ENCODE data around the gene GPR146.
A peak's percentile ranks its signal among the peaks of the same experiment; 100 is the strongest.
"Not testable (repeated sequence)": the region's sequence is repeated elsewhere in the genome, so short reads cannot be mapped to it uniquely, and the experiment has no call there.

Gene GPR146

DNA sequence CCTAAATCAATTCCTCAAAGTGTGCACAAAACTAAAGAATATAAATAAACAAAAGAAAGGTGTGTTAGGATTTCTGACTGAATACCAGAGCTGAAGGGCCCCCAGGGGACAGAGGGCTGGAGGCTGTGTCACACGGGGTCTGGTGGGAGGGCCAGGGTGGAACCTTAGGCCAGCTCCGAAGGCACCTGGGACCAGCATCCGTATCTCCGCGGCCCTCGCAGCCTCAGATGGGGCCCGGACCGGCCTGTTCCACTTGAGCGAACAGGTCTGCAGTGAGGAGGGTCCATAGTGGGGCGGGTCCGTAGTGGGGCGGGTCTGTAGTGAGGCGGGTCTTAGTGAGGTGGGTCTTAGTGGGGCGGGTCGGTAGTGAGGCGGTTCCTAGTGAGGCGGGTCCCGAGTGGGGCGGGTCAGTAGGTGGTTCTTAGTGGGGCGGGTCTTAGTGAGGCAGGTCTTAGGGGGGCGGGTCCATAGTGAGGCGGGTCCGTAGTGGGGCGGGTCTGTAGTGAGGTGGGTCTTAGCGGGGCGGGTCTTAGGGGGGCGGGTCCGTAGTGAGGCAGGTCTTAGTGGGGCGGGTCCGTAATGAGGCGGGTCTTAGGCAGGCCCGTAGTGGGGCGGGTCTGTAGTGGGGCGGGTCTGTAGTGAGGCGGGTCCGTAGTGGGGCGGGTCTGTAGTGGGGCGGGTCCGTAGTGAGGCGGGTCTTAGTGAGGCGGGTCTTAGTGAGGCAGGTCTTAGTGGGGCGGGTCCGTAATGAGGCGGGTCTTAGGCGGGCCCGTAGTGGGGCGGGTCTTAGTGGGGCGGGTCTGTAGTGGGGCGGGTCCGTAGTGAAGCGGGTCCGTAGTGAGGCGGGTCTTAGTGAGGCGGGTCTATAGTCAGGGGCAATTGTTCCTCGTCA, 15.1 kb downstream of the GPR146 start:
- DNase-seq = no peak

DNA sequence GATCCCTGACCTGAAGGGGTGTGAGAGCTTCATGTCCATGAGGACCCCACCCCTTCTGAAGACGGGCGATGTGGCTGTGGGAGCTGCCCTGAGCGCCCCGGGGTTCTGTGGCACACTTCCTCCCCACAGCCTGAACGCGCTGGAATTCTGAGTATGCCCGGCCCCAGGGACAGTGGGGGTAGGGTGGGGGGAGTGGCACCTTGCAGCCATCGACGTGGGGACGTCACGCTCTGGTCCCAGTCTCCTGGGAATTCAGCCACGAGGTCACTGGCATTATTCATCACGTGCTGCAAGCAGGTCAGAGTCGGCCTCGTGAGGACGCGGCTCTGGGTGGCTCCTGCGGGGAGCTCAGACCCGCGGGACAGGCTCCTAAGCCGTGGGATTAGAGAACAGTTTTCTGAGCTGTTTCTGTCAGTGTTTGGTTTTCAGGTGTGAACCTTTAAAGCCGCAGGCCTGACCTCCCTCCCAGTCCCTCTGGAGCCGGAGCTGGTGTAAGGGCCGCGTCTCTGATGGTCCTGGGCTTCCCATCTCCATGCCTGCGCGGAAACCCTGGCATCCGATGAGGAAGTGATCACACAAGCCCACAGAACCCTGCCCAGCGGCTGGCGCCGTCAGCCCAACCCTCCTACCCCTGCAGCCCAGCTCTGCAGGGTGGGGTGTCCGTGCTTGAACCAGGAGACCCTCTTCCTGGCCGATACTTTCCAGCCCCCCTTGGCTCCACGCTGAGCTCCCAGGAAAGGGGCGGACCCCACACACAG, 16.1 kb downstream of the GPR146 start:
- no peak for DNase-seq

DNA sequence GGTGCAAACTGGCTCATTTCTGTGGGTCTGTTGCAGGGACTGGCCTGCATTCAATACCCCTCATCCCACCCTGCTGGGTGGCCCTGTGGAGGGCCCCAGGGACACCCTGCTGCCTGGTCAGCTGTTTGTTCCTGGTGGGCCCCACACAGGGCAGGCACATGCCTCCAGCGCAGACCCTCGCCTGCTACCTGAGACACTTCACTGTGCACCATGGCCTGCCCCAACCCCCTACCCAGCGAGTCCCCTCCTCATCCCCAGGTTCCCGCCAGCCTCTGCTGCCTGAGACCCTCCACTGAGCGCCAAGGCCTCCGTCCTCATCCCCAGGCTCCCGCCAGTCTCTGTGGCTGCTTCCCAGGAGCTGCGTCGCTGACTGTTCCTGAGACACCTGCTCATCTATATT, 16.8 kb downstream of the GPR146 start:
- DNase-seq = no peak

DNA sequence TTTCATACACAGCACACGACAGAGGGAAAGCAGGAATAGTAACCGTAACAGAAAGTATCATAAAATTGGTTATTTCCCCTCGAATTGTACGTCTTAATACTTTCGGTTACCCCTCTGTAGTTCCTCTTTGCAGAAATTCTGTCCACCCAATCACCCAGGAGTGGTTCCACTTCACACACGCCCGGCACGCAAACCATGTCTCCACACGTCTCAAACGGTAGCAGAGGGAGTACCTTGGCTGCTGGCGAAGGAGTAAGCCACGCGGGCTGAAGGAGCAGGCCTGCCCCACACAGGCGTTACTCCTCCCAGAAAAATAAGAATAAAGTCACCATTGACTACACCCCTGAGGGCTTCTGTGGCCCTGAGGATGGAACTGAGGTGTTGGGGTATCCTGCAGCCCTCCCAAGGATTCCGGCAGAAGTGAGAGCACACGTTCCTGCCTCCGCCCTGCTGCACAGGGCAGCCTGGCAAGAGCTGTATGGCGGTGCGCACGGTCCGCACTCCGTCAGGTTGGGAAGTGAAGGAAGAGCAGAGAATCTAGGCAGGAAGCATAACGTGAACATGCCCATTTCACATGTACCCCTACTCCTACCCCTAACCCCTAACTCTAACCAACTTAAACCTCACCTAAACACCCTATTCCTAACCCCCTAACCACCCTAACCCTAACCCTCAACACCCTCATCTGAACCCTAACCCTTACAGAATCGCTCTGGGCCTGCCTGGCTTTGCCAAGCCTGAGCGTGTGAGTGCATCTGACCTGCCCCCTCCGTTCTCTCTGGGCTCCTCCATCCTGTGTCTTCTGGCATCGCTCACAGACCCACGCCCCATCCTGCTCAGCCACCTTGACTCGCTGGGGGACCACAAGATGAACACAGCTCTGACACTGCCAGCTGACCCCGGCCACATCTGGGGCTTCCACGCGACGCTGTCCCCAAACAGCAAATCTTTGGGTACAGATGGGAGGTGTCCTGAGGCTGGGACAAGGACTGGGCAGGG, 18.2 kb downstream of the GPR146 start:
- no peak for DNase-seq

DNA sequence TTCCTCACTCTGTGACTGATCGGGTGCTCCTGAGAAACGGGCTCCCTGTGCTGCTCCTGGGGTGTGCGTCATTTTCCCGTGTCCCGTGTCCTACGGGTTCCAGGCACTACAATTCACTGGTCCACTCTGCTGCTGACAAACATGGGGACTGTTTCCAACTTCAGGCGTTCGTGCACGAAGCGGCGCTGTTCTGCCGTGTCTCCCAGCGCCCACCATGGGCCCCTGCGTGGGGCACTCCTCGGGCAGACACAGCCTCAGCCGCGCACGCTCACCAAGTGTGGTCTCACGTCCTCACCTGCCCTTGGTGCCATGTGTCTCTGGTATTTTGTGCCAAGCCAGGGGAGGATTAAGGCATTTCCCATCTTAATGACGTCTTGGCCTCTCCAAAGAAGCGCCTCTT, 19.0 kb downstream of the GPR146 start:
- DNase-seq = no peak

DNA sequence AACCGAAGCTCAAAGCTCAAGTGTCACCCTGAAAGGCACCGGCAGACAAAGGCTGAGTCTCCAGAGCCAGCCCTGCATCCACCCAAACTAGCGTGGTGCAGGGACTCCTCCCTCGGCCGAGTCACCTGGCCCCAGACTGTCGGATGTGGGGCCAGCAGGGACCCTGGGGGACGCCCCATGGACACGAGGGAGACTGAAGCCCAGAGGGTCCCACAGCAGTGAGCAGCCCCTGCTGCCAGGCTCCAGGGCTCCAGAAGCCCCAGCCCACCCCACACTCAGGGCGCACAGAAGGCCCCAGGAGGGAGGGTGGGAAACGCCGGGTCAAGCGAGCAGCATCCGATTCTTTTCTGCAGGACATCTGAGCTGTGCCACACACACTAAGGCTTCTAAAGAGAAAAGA, 20.2 kb downstream of the GPR146 start:
- DNase-seq = no peak

DNA sequence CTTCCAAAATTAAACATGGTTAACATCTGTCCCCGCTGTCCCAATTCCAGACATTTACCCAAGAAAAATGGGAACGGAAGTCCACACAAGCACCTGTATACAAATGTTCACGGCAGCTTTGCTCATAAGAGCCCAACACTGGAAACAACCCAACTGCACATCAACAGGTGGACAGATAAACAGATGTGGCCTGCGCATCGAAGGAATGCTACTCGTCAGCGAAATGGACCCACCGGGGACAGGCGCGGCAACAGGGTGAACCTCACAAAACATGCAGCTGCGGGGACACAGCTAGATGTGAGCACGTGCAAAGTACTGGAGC, 20.9 kb downstream of the GPR146 start:
- no peak for DNase-seq

DNA sequence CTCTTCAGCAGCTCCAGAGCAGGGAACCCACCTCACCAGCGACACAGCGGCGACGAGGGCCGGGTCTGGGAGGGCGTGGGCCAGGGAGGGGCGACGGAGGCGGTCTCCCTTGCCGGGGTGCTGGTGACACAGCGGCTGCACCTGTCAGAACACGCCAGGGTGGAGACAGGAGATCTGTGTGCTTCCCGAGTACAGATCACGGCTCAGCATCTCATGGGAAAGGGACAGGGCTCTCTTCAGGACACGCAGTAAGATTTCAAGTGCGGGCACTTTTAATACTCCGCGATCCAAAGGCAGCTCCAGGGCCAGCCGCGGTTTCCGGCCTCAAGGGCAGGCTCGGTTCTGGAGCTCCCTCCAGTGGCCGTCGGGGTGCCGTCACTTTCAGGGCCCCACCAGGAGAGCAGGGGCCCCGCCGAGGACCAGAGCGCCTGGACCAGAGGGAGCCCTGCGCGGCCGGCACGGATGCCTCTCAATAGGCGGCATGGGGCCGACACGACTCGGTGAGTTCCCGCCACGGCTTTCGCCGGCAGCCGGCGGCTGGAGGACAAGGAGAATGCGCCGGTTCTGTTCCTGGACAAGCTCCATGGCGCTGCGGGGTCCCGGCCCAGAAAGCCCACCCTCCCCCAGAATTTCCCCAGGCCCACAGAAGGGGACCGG, 21.4 kb downstream of the GPR146 start:
- peak; percentile 76 for DNase-seq

DNA sequence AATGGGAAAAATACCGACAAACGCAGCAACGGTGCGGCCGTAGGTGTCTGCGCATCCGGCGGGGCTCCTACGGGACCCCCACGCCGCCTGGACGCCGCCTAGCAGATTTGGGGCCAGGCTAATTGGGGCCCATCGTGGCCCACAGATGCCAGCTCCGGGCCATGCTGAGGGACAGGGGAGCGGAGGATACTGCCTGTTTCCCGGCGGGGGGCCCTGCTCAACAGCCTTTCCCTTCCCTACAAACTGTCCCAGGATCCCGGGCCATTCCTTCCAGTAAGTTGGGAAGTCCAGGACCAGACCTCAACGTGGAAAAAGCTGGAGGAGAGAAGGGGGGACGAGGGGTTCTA, 21.9 kb downstream of the GPR146 start:
- no peak for DNase-seq

DNA sequence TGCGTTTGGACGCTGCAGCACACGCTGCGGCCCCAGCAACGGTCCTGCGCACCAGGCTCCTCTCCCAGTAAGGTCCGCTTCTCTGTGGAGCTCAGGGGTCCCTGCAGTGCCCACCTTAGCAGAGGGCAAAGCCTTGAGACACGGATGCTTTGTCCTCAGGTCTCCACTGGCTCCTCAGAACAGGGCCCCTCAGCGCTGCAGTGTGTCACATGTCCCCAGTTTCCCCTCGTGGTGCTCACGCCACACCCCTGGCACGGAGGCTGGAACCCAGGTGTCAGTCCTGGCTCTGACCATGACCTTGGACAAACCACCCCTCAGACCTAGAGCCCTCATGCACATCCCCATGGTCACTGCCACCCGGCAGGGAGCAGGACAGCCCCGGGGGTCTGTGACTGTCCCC, 23.7 kb downstream of the GPR146 start:
- no peak for DNase-seq

DNA sequence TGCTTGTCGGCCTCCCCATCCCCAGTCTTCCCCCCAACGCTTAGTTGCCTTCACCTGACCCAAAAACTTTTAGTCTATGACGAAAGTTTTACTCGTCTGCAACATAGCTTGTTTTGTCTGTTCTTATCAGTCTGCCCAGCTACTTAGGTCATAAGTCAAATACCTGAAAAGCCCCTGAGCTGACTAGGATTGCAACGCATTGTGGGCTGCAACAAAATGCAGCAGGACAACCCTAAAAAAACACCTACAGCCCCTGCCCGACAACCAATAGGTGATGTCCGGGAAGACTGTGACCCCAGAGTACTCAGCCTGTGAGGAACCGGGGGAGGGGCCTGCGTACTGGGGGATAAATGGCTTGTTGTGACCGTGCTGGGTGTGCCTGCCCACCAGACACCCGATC, 24.3 kb downstream of the GPR146 start:
- no peak for DNase-seq

DNA sequence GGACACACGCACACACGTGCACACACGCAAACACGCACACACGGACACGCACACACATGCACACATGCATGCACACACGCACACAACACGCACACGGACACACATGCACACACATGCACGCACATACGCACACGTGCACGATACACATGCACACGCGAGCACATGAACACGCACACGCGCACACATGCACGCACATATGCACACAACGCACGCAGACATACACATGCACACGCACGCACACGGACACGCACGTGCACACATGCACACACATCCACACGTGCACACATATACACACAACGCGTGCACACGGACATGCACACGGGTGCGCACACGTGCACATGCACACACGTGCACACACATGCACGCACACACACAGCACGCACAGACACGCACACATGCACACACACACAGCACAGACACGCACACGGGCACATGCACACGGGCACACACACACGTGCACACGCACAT, 26.2 kb downstream of the GPR146 start:
- DNase-seq = no peak

DNA sequence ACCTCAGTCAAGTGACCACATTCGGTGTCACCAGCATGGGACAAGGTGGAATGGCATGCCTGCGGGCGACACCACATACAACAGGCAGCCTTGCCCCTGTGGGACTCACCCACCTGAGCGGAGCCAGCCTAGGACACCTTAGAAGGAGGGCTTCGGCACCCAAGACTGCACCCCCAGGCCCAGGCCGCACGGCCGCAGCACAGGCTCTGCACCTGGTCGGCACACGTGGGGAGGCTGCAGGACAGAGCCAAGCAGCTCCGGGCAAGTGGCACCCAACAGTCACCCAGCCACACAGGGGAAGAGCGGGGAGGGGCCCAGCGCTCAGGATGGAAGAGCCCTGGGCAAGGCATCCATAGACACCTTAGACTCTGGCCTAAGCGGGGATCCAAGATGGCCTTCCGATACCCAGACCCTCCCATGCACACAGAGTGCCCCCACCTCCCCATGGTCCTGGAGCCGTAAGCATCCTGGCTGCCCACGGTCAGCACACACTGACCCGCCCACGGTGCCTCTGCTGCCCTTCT, 27.4 kb downstream of the GPR146 start:
- no peak for DNase-seq

DNA sequence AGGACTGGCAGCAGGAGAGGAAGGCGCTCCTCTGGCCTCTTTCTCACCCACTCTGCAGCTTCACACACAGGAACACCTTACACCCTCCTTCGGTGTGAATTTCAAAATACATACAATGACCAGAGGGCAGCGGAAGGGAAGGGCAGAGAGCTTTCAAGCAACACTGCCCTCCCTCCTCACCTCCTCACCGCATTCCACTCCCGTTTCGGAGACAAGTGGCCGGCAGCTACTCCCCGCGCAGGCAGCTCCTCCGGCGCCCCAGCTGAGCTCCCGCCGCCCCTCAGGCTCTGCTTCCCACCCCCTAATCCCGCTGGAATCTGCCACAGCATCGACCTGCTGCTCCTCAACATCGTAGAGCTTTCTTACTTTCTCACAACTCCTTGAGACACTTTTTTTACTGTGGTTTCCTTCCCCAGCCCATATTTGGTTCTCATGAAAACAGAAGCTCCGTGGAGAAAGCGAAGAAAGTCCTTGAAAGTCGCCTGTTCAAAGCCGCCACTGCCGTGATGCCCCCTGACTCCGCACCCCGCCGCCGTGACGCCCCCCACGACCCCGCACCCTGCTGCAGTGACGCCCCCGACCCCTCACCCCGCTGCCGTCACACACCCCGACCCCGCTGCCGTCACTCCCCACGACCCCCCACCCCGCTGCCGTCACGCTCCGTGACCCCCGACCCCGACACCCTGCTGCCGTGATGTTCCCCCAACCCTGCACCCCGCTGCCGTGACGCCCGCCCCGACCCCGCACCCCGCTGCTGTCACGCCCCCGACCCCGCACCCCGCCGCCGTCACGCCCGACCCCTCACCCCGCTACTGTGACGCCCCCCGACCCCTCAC, 29.0 kb downstream of the GPR146 start:
- DNase-seq = no peak

DNA sequence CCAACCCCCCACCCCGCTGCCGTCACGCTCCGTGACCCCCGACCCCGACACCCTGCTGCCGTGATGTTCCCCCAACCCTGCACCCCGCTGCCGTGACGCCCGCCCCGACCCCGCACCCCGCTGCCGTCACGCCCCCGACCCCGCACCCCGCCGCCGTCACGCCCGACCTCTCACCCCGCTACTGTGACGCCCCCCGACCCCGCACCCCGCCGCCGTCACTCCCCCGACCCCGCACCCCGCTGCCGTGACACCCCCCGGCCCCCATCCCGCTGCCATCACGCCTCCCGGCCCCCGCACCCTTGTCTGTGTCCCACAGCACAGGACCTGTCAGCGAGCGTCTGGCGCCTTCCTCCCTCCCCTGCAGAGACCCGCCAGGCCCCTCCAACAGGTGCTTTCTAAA, 29.7 kb downstream of the GPR146 start:
- DNase-seq = not testable (repeated sequence)

DNA sequence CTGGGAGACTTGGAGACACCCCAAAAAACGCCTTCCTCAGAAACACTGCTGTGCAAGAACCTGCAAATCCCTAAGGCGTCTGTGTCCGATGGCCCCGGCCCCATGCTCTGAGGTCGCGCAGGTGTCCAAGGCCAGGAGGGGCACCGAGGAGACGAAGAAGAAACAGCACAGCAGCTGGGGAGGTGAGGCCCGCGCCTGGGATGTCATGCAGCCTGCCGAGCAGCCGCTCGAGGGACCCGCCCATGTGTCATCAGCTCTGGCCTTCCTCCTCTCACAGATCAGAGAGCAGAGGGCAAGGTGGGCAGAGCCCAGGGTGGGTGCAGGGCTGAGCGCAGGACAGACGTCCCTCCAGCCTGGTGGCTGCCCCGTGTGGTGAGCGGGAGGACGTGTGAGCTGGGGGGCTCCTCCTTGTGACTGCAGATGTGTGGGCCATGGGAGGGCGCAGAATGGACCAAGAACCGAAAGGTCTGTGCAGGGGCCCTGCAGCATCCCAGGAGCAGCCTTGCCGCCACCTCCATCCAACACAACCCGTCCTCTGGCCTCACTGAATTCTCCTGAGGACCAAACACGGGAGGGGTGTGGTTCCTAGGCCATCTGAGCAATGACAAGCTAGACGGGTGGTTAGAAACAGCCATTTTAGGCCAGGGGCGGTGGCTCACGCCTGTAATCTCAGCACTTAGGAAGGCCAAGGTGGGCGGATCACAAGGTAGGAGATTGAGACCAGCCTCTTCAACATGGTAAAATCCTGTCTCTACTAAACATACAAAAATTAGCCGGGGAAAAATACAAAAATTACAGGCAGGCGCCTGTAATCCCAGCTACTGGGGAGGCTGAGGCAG, 30.5 kb downstream of the GPR146 start:
- no peak for DNase-seq

DNA sequence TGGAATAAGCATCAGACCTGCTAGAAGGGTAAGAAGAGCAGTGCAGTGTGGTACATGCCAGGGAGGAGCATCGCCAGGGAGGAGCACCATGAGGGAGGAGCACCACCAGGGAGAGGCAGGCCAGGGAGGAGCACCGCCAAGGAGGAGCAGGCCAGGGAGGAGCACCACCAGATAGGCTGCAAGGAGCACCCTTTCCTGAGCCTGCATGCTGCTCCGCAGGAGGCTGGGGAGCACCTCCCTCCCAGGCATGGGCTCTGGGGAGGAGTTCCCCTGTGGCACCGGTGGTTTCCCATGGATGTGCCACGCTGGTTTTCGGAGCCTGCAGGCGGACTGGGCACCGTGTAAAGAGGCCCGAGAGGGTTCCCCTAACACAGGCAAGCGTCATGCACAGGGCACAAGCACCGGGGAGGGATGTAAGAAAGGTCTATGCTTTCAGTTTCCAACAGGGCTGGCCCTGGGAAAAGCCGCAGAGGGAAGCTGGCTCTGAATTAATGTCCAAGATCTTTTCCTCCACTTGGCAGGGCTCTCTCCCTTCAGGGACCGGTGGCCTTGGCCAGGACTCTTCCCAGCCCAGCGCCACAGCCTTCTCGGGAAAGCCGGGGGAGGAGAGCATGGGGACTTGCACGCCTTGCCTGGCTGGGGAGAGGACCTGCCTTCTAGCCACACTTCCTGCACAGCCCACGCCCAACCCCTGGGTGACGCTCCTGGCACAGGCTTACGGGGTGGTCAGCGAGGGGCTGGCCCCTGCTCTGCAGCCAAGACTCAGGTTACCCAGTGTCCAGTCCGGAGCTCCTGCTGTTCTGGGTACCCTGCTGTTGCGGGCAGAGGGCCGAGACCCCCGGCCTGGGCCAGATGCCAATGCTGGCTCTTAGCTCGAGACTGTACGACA, 32.1 kb downstream of the GPR146 start:
- DNase-seq = no peak

DNA sequence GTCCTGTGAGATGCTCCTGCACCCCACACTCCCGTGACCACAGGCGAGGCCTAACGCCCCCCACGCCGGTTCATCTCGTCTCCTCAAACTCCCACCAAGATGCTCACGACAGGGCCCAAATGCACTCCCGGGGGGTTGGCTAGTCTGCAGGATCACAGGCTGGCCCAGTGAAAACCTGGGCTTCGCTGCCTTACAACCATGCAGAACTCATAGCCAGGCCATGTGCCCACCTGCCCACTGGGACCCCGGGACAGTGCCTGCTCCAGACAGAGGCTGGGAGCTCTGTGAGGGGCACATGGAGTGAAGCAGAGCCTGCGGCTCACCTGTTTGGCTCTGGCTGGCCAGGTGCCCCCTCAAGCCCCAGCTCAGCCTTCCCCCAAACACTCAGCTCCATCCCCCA, 34.2 kb downstream of the GPR146 start:
- no peak for DNase-seq

DNA sequence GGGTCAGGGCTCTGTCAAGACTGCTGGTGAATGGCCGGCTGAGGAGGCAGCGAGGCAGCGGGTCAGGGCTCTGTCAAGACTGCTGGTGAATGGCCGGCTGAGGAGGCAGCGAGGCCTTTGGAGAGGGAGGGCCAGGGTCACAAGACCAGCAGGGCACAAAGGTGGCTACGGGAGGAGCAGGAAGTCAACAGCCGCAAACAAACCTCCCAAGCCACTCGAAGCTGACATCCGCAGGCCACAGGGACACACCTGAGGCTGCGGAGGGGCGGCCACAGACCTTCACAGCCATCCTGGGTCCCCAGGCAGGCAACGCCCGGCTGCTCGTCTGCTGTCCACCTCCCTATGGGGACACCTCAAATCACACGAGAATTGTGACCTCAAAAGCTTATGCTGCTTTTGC, 34.6 kb downstream of the GPR146 start:
- DNase-seq = no peak
